Measurements from ENCODE around the gene DNAJC11. TPM values are rescaled to one million over a fixed set of nuclear protein-coding genes. Genes with fewer than 3 reads are reported as not detected.

The DNAJC11 gene
- total RNA-seq, 2 donors from 2014 or later = 64.7 to 71.1 TPM

- H3K27me3 ChIP-seq (ENCODE audit: control insufficient read depth, insufficient read depth, low read length, poor library complexity, severe bottlenecking) = no peaks in the 10 kb centered on the region
- TF ChIP-seq, protein P1, sequence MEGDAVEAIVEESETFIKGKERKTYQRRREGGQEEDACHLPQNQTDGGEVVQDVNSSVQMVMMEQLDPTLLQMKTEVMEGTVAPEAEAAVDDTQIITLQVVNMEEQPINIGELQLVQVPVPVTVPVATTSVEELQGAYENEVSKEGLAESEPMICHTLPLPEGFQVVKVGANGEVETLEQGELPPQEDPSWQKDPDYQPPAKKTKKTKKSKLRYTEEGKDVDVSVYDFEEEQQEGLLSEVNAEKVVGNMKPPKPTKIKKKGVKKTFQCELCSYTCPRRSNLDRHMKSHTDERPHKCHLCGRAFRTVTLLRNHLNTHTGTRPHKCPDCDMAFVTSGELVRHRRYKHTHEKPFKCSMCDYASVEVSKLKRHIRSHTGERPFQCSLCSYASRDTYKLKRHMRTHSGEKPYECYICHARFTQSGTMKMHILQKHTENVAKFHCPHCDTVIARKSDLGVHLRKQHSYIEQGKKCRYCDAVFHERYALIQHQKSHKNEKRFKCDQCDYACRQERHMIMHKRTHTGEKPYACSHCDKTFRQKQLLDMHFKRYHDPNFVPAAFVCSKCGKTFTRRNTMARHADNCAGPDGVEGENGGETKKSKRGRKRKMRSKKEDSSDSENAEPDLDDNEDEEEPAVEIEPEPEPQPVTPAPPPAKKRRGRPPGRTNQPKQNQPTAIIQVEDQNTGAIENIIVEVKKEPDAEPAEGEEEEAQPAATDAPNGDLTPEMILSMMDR (conservative IDR thresholded peaks at IDR 0.05) = no peak
- H3K36me3 Mint-ChIP-seq (ENCODE audit: low read depth) = peaks cover 28% of the 10 kb centered on the region
- WGBS, 2 experiments (ENCODE audit: insufficient coverage in 1 of 2, insufficient read length in 1 of 2) = 94 to 96% methylated on average over 20 to 31 of the region's 31 CpGs
- H3K4me1 Mint-ChIP-seq = peaks cover 18% of the 10 kb centered on the region
- H3K27ac ChIP-seq (ENCODE audit: low read depth, low read length) = no peak overlapping the region
- no peak overlapping the region for H3K9ac ChIP-seq (ENCODE audit: extremely low read depth, low read length, poor library complexity, severe bottlenecking)
- no peak for DNase-seq
- no peak overlapping the region for H3K4me3 Mint-ChIP-seq
- peaks cover 38% of the 10 kb centered on the region for H3K36me3 ChIP-seq (ENCODE audit: control insufficient read depth, insufficient read depth, low read length)
- H3K27ac Mint-ChIP-seq = peak overlapping the region; percentile 12
- no peaks in the 10 kb centered on the region for H3K27me3 Mint-ChIP-seq (ENCODE audit: insufficient read depth)
- no peak overlapping the region for H3K4me3 ChIP-seq (ENCODE audit: low read length)
- no peaks in the 10 kb centered on the region for H3K9me3 ChIP-seq (ENCODE audit: control insufficient read depth, low read length)
- peaks cover 10% of the 10 kb centered on the region for H3K4me1 ChIP-seq (ENCODE audit: control insufficient read depth, insufficient read depth, low read length)
- no peaks in the 10 kb centered on the region for H3K9me3 Mint-ChIP-seq
Measured at GRCh38 chr1:6599141-6599975, 102.3 kb downstream of the DNAJC11 start.

DNA sequence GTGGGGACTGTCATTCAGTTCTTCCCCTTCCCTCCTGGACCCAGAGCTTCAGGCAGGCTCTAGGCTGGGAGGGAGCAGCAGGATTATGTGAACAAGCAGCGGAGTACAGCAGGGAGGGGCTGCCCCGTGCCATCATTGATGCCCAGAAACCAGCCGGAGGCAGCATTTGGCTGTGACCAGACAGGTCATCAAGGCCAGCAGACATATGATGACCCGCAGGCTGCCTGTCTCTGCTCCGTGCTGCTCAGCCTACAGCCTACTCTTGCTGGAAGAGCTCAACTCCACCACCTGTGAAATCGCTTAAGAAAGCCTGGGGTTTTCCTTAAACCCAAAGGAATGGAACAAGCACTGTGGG, 103.9 kb downstream of the DNAJC11 start:
- no peaks in the 10 kb centered on the region for H3K27me3 ChIP-seq (ENCODE audit: control insufficient read depth, insufficient read depth, low read length, poor library complexity, severe bottlenecking)
- H3K9me3 Mint-ChIP-seq = no peaks in the 10 kb centered on the region
- H3K27me3 Mint-ChIP-seq (ENCODE audit: insufficient read depth) = no peaks in the 10 kb centered on the region
- no peaks in the 10 kb centered on the region for H3K9me3 ChIP-seq (ENCODE audit: control insufficient read depth, low read length)
- no peak overlapping the region for H3K27ac Mint-ChIP-seq
- H3K27ac ChIP-seq (ENCODE audit: low read depth, low read length) = no peak overlapping the region
- WGBS, 2 experiments (ENCODE audit: insufficient coverage in 1 of 2, insufficient read length in 1 of 2) = 92% methylated on average over 6 of the region's 6 CpGs
- peaks cover 4% of the 10 kb centered on the region for H3K4me1 ChIP-seq (ENCODE audit: control insufficient read depth, insufficient read depth, low read length)
- no peak overlapping the region for H3K9ac ChIP-seq (ENCODE audit: extremely low read depth, low read length, poor library complexity, severe bottlenecking)
- H3K36me3 Mint-ChIP-seq (ENCODE audit: low read depth) = peaks cover 34% of the 10 kb centered on the region
- peaks cover 8% of the 10 kb centered on the region for H3K4me1 Mint-ChIP-seq
- TF ChIP-seq, protein P1 (conservative IDR thresholded peaks at IDR 0.05) = no peak
- peak; percentile 35 for DNase-seq
- H3K36me3 ChIP-seq (ENCODE audit: control insufficient read depth, insufficient read depth, low read length) = peaks cover 53% of the 10 kb centered on the region
- H3K4me3 Mint-ChIP-seq = no peak overlapping the region
- no peak overlapping the region for H3K4me3 ChIP-seq (ENCODE audit: low read length)

DNA sequence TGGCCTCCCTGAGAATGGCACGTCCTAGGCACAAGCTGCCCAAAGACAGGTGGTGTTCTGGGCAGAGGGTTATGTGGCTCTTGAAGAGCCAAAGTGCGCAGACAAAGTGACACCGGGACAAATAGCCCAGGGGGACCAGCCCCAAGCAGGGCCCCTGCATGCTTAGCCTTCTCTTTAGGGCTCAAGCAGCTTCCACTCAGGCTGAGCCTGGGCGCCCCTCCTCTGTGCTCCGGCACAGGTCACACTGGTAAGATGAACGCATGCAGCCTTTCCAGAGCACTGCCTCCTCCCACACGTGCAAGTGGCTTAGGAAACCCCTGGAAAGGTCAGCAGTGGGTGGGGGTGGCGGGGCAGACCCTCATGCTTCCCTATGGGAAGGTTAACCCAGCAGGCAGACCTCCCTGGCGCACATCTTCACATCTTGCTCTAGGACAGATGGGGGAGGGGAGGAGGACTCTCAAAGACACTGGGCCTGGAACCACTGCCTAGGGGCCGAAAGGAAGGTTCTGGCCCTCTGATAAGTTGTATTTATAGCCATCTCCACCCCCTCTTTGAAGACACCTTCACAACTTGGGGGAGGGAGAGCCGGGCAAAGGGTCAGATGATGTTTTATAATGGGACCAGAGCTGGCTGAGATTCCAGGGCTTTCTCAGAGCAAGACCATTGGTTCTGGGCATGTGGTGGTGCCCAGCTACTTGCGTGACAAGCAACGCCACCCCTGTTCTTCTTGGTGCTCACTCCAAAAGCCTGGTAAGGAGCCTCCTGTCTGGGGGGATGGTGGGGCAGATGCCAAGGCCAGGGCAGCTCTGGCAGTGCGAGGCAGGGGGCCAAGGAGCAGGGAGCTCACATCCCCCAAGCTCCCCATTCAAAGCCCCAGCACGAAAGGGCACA, 104.5 kb downstream of the DNAJC11 start:
- 90 to 99% methylated on average over 10 to 15 of the region's 15 CpGs for WGBS, 2 experiments (ENCODE audit: insufficient coverage in 1 of 2, insufficient read length in 1 of 2)
- Histone ChIP-seq H3K27me3 (ENCODE audit: control insufficient read depth, insufficient read depth, low read length, poor library complexity, severe bottlenecking) (no peaks in the 10 kb centered on the region), H3K4me1 (ENCODE audit: control insufficient read depth, insufficient read depth, low read length) (peaks cover 4% of the 10 kb centered on the region), H3K4me3 (ENCODE audit: low read length) (no peak overlapping the region), H3K36me3 (ENCODE audit: control insufficient read depth, insufficient read depth, low read length) (peaks cover 59% of the 10 kb centered on the region), H3K27ac (ENCODE audit: low read depth, low read length) (no peak overlapping the region), H3K9ac (ENCODE audit: extremely low read depth, low read length, poor library complexity, severe bottlenecking) (no peak overlapping the region), H3K9me3 (ENCODE audit: control insufficient read depth, low read length) (no peaks in the 10 kb centered on the region)
- H3K4me3 Mint-ChIP-seq = no peak overlapping the region
- no peak overlapping the region for H3K27ac Mint-ChIP-seq
- H3K27me3 Mint-ChIP-seq (ENCODE audit: insufficient read depth) = no peaks in the 10 kb centered on the region
- DNase-seq = peak; percentile 35
- H3K36me3 Mint-ChIP-seq (ENCODE audit: low read depth) = peaks cover 34% of the 10 kb centered on the region
- peaks cover 8% of the 10 kb centered on the region for H3K4me1 Mint-ChIP-seq
- TF ChIP-seq, protein P1 (conservative IDR thresholded peaks at IDR 0.05) = no peak
- no peaks in the 10 kb centered on the region for H3K9me3 Mint-ChIP-seq

All from endodermal cell (in vitro differentiated cells).